Natural killer cell (primary cell): Measurements from ENCODE around the gene NUTM2G. TPM values are rescaled to one million over a fixed set of nuclear protein-coding genes. Genes with fewer than 3 reads are reported as not detected.
"Not testable (repeated sequence)": the region's sequence is repeated elsewhere in the genome, so short reads cannot be mapped to it uniquely, and the experiment has no call there.

ENCODE experiments used
- ATAC-seq, 3 donors: fragments of 150-1000 bp in 2 of 3; fragments of 200-7000 bp in 1 of 3; cut with Tn5 transposase; 1 replicate in 1 of 3; 2 replicates in 2 of 3; pipeline ENCODE4 v1.10.0; 2021; ENCODE audit warnings: mild to moderate bottlenecking in 2 of 3, moderate library complexity in 2 of 3
- DNase-seq, 2 donors: peaks; one replicate each; pipeline versions ENCODE4 v3.0.0 to v3.0.0-alpha.2; 2013 to 2021; ENCODE audit warnings: mixed read lengths in 1 of 2
- H3K27ac ChIP-seq: one replicate; pipeline ENCODE4 v1.5.1; 2013; ENCODE audit warnings: mild to moderate bottlenecking, low read length
- H3K27me3 ChIP-seq: one replicate; pipeline ENCODE4 v1.6.1; 2013; ENCODE audit warnings: low read length; ENCODE audit not compliant: control insufficient read depth, insufficient read depth
- H3K36me3 ChIP-seq: one replicate; pipeline ENCODE4 v1.6.1; 2013; ENCODE audit warnings: low read length; ENCODE audit not compliant: control insufficient read depth, insufficient read depth
- H3K4me1 ChIP-seq: one replicate; pipeline ENCODE4 v1.6.1; 2013; ENCODE audit warnings: low read length; ENCODE audit not compliant: control insufficient read depth, insufficient read depth
- H3K4me3 ChIP-seq: one replicate; pipeline ENCODE4 v1.5.1; 2013; ENCODE audit warnings: low read length
- H3K9me3 ChIP-seq: one replicate; pipeline ENCODE4 v1.6.1; 2013; ENCODE audit warnings: low read length; ENCODE audit not compliant: control insufficient read depth, insufficient read depth
- H3K27ac Mint-ChIP-seq, 2 donors: one replicate each; pipeline ENCODE4 v1.8.0; 2022; ENCODE audit warnings: mild to moderate bottlenecking in 2 of 2, mixed read lengths in 2 of 2, moderate library complexity in 1 of 2
- H3K27me3 Mint-ChIP-seq, 2 donors: one replicate each; pipeline ENCODE4 v1.8.0; 2022; ENCODE audit warnings: low read depth in 2 of 2, mixed read lengths in 2 of 2
- H3K36me3 Mint-ChIP-seq: one replicate; pipeline ENCODE4 v1.8.0; 2022; ENCODE audit warnings: mixed read lengths
- H3K4me1 Mint-ChIP-seq, 2 donors: one replicate each; pipeline ENCODE4 v1.8.0; 2022; ENCODE audit warnings: mixed read lengths in 2 of 2
- H3K4me3 Mint-ChIP-seq: one replicate; pipeline ENCODE4 v1.8.0; 2022; ENCODE audit warnings: mild to moderate bottlenecking, moderate library complexity, mixed read lengths
- H3K9me3 Mint-ChIP-seq, 2 donors: one replicate each; pipeline ENCODE4 v1.8.0; 2022; ENCODE audit warnings: mixed read lengths in 2 of 2
- CTCF ChIP-seq: fragments of 200-600 bp; IDR thresholded peaks from one replicate; pipeline ENCODE4 v1.8.0; 2022; ENCODE audit warnings: antibody characterized with exemption
- WGBS: methylation state at CpG from one replicate; pipeline ENCODE4 v1.1.7; 2013; ENCODE audit warnings: missing lambda C conversion rate; ENCODE audit not compliant: insufficient coverage; 5-methylcytosine and 5-hydroxymethylcytosine counted together
- intact Hi-C: fragments of 100-400 bp; cut with micrococcal nuclease; formaldehyde crosslinking; loops from one replicate; pipeline ENCODE4 v1.14.2; 2022
- total RNA-seq, 4 donors: library from RNA; stranded (reverse); fragments of 120-200 nt in 1 of 4; gene quantifications; one replicate each; pipeline versions ENCODE4 v1.2.3 to v1.2.4, GENCODE V29; 2013 to 2022

Gene NUTM2G
- total RNA-seq, 3 donors from 2014 or later (not counting 1 experiment from before 2014, with no cell fraction given), result not detected

GRCh38 chr9:96888591-96888990 is 40.1 kb upstream of the NUTM2G start:
- Histone ChIP-seq H3K4me3 (no peak overlapping the region), H3K36me3 (peaks cover 2% of the 10 kb centered on the region), H3K9me3 (no peaks in the 10 kb centered on the region), H3K4me1 (no peaks in the 10 kb centered on the region), H3K27me3 (no peaks in the 10 kb centered on the region), H3K27ac (no peak overlapping the region)
- no peak overlapping the region for H3K27ac Mint-ChIP-seq
- DNase-seq, result no peak
- no peak for TF ChIP-seq CTCF
- WGBS, result 95% methylated on average over 4 of the region's 4 CpGs
- intact Hi-C loops, result no loop called here
- no peaks in the 10 kb centered on the region for H3K36me3 Mint-ChIP-seq
- no peaks in the 10 kb centered on the region for H3K9me3 Mint-ChIP-seq
- no peaks in the 10 kb centered on the region for H3K4me1 Mint-ChIP-seq
- no peaks in the 10 kb centered on the region for H3K27me3 Mint-ChIP-seq
- H3K4me3 Mint-ChIP-seq, result no peak overlapping the region
- no peak for ATAC-seq

GRCh38 chr9:96892131-96892530 is 36.5 kb upstream of the NUTM2G start:
- DNase-seq (no peak), ATAC-seq (no peak)
- Mint-ChIP-seq H3K4me3 (no peak overlapping the region), H3K4me1 (no peaks in the 10 kb centered on the region), H3K27ac (no peak overlapping the region), H3K27me3 (no peaks in the 10 kb centered on the region), H3K36me3 (no peaks in the 10 kb centered on the region), H3K9me3 (no peaks in the 10 kb centered on the region)
- intact Hi-C loops, result no loop called here
- H3K36me3 ChIP-seq, result peaks cover 6% of the 10 kb centered on the region
- H3K27ac ChIP-seq, result no peak overlapping the region
- H3K4me3 ChIP-seq, result no peak overlapping the region
- no peaks in the 10 kb centered on the region for H3K4me1 ChIP-seq
- H3K27me3 ChIP-seq, result no peaks in the 10 kb centered on the region
- no peaks in the 10 kb centered on the region for H3K9me3 ChIP-seq
- TF ChIP-seq CTCF, result no peak
- 99% methylated on average over 7 of the region's 7 CpGs for WGBS

- H3K4me3 ChIP-seq, H3K27ac ChIP-seq, H3K36me3 ChIP-seq, H3K9me3 Mint-ChIP-seq, H3K27me3 ChIP-seq, H3K36me3 Mint-ChIP-seq, intact Hi-C loops, H3K27me3 Mint-ChIP-seq, H3K4me1 ChIP-seq, H3K9me3 ChIP-seq, DNase-seq, H3K4me3 Mint-ChIP-seq, H3K27ac Mint-ChIP-seq, H3K4me1 Mint-ChIP-seq: not testable (repeated sequence)
- peak in 1 of 3 donors; percentile 43 for ATAC-seq
- WGBS, result 100% methylated on average over 1 of the region's 2 CpGs
Observed at GRCh38 chr9:96900010-96900409, 28.6 kb upstream of the NUTM2G start.

GRCh38 chr9:96904947-96905722 is 23.5 kb upstream of the NUTM2G start:
- H3K4me3 Mint-ChIP-seq, H3K9me3 Mint-ChIP-seq, H3K9me3 ChIP-seq, H3K4me3 ChIP-seq, H3K4me1 ChIP-seq, H3K36me3 Mint-ChIP-seq, H3K36me3 ChIP-seq, H3K27ac Mint-ChIP-seq, H3K27me3 Mint-ChIP-seq, H3K27ac ChIP-seq, intact Hi-C loops, H3K4me1 Mint-ChIP-seq, ATAC-seq, DNase-seq, H3K27me3 ChIP-seq: not testable (repeated sequence)
- WGBS, result no CpG with 5 or more reads among the region's 5 CpGs

GRCh38 chr9:96908479-96908878 is 20.2 kb upstream of the NUTM2G start:
- not testable (repeated sequence) for H3K27ac Mint-ChIP-seq, ATAC-seq, DNase-seq

GRCh38 chr9:96915539-96915938 is 13.1 kb upstream of the NUTM2G start:
- intact Hi-C loops, H3K4me3 Mint-ChIP-seq, H3K4me1 Mint-ChIP-seq: not testable (repeated sequence)

More at GRCh38 chr9:96908479-96908878, 20.2 kb upstream of the NUTM2G start:
- H3K27me3 ChIP-seq, H3K27me3 Mint-ChIP-seq, H3K36me3 ChIP-seq, H3K4me1 ChIP-seq, H3K36me3 Mint-ChIP-seq, H3K9me3 Mint-ChIP-seq, H3K9me3 ChIP-seq, H3K4me1 Mint-ChIP-seq, H3K4me3 ChIP-seq, intact Hi-C loops, H3K4me3 Mint-ChIP-seq, H3K27ac ChIP-seq: not testable (repeated sequence)
- WGBS, result no CpG with 5 or more reads among the region's 3 CpGs

More at GRCh38 chr9:96915539-96915938, 13.1 kb upstream of the NUTM2G start:
- not testable (repeated sequence) for H3K27me3 Mint-ChIP-seq, H3K36me3 Mint-ChIP-seq, H3K4me3 ChIP-seq, H3K36me3 ChIP-seq, ATAC-seq, H3K9me3 Mint-ChIP-seq, H3K4me1 ChIP-seq, H3K27me3 ChIP-seq, H3K27ac ChIP-seq, DNase-seq, H3K27ac Mint-ChIP-seq, H3K9me3 ChIP-seq
- no CpG with 5 or more reads among the region's 2 CpGs for WGBS
